Inflammatory macrophage treated with lipopolysaccharide for 4 hours (primary cell): ENCODE results near the gene TSPAN13.

Experiments used
- DNase-seq: peaks from one replicate; pipeline ENCODE4 v3.0.0-alpha.2; 2020

The TSPAN13 gene

DNA sequence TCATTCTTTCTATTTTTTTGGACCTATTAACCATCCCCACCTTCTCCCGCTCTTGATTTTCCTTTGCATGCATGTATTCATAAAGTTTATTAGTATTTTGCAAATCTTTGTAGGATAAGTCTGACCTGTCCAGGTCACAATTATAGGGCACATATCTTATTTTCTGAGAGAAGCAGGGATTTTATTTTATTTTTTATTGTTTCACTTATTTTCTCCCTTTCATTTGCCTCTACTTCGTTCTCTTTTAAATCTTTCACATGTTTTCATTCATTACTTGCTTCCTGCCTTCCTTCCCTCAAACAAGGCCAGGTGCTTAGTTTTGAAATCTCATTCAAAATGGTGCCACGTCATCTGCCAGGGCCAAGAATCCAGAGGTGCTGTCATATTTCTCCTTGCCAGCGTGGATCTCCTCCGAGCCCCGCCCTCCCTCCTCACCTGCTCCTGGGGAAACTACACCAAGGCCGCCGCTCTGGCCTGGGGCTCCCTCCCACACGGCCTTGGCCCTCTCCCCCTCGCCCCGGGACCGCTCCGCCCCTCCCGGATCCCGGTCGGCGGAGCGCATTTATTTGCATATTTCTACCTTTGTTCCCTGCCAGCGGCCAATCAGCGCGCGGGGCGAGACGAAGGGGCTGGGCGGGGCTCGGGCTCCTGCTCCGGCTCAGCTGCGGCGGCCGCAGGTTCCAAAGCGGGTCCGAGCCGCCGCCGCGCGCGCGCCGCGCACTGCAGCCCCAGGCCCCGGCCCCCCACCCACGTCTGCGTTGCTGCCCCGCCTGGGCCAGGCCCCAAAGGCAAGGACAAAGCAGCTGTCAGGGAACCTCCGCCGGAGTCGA is at the start of gene TSPAN13:
Gene TSPAN13 (plus strand): TSS at position 654 of the 830 bp plus-strand sequence. CDS start 213 bp downstream, outside the sequence.
- peak; percentile 39 for DNase-seq

DNA sequence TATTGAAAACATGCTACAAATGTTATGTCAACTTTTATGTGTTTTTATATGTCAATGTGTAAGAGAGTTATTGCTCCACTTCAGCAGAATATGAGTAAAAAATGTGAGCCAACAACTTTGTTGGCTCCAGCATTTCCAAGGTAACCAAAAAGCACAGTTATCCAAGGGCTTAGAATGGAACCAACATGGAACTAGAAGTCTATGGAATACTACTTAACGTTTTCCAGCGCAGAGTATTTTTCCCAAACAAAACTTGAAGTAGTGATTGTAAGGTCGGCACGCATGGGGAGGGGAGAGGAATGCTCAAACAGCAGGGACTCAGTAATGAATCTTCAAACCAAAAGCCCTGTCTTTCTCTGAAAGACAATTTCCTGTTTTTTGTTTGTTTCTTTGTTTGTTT is 45.0 kb upstream of the TSPAN13 start:
- DNase-seq, result no peak

- peak; percentile 62 for DNase-seq
These were observed 44.6 kb upstream of the TSPAN13 start for GRCh38 chr7:16708980-16709379.

GRCh38 chr7:16710651-16711050 is 42.9 kb upstream of the TSPAN13 start:
- no peak for DNase-seq

GRCh38 chr7:16711730-16712129 is 41.8 kb upstream of the TSPAN13 start:
- no peak for DNase-seq

- DNase-seq, result no peak
These were observed 40.6 kb upstream of the TSPAN13 start for GRCh38 chr7:16712916-16713315.

DNA sequence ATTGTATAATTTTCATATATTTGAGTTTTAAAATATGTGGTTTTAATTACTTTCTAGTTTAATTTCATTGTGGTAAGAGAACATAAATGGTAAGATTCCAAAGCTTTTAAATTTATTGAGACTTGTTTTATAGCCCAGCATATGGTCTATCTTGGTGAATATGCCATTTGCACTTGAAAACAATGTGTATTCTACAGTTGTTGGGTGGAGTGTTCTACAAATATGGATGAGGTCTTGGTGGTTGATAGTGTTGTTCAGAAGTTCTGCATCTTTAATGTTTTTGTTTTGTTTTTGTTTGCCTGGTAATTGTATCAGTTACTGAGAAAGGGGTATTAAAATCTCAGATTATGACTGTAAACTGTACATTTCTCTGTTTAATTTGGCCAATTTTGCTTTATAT is 37.6 kb upstream of the TSPAN13 start:
- DNase-seq, result no peak

- no peak for DNase-seq
These were observed 35.4 kb upstream of the TSPAN13 start for GRCh38 chr7:16718111-16718656.

DNA sequence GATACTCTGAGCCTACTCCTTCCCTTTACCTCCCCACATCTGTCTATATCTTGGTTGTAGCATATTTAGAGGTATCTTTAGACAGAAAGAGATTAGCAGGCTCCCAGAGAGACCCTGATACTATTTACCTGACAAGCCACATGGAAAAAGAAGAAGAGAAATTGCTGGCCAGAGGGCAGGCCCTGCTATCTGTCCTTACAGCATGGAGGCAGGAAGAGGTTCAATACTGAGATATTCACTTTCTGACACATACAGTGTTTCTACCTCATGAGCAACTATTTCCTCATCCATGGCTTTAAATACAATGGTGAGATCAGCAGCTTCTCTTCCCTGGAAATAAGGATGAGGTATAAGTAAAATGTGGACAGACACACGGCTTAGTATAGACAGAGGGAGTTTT is 33.9 kb upstream of the TSPAN13 start:
- DNase-seq, result peak; percentile 9

DNA sequence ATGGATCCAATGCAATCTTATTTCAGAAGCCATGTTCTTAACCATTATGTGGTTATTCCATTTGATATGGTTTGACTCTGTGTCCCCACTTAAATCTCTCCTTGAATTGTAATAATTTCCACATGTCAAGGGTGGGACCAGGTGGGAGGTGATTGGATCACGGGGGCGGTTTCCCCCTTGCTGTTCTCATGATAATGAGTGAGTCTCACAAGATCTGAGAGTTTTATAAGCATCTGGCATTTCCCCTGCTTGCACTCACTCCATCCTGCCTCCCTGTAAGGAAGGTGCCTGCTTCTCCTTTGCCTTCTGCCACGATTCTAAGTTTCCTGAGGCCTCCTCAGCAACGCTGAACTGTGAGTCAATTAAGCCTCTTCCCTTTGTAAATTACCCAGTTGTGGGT is 32.0 kb upstream of the TSPAN13 start:
- no peak for DNase-seq

- no peak for DNase-seq
These were observed 29.2 kb upstream of the TSPAN13 start for GRCh38 chr7:16724344-16724743.

GRCh38 chr7:16726189-16726588 is 27.4 kb upstream of the TSPAN13 start:
- no peak for DNase-seq

DNA sequence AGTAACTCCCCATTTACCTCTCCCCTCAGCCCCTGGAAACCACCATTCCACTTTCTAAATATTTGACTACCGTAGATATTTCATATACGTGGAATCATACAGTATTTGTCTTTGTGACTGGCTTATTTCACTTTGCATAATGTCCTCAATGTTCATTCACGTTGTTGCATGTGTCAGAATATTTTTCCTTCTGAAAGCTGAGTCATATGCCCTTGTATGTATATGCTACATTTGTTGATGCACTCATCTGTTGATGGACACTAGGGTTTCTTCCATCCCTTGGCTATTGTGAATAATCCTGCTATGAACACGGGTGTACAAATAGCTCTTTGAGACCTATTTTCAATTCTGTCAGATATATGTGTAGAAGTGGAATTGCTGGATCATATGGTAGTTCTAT is 25.8 kb upstream of the TSPAN13 start:
- DNase-seq, result no peak

GRCh38 chr7:16728811-16729210 is 24.7 kb upstream of the TSPAN13 start:
- DNase-seq, result no peak

- no peak for DNase-seq
These were observed 24.0 kb upstream of the TSPAN13 start for GRCh38 chr7:16729541-16729940.

- peak; percentile 36 for DNase-seq
These were observed 22.6 kb upstream of the TSPAN13 start for GRCh38 chr7:16730937-16731336.

DNA sequence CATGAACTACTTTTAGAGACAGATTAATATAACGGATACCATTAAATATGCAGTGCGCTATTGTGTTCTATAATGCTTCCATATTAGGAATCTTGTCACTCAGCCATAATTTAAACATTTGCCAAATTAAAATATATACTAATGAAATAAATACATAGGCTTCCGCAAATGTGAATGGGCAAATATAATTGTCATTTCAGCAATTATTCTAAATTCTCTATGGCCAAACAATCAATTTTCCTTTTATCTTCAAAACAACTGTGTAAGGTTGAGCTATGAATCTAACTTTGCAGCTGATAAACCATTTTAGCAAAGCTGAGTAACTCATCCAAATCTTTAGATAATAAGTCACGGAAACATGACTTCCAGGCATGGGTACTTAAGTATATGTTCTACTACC is 20.7 kb upstream of the TSPAN13 start:
- no peak for DNase-seq

DNA sequence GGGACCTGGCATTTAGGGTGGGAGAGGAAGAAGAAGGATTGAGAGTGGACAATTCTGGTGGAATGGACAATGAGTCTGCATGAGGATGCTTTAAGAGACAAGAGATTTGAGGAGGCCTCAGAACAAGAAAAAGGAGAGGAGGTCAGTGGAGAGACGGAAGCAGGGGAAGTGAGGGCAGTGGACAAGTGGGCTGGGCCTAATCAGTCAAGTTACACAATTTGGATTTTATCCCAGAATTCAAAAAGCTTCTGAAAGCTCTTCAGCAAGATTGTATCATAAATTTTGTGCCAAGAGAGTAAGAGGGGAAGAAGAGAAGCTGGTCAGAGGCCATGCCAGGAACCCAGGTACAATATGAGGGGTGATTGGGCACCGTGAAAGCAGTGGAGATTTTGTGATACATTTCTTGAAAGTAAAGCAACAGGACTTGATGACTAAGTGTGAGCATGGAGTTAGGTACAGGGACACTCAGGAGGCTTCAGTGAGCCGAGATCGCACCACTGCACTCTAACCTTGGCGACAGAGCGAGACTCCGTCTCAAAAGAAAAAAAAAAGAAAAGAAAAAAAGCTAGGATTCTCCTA is 19.3 kb upstream of the TSPAN13 start:
- DNase-seq, result no peak

GRCh38 chr7:16735020-16735419 is 18.5 kb upstream of the TSPAN13 start:
- DNase-seq, result no peak

GRCh38 chr7:16738011-16738688 is 15.4 kb upstream of the TSPAN13 start:
- no peak for DNase-seq

GRCh38 chr7:16739863-16740622 is 13.5 kb upstream of the TSPAN13 start:
- peak; percentile 43 for DNase-seq

GRCh38 chr7:16740623-16740953 is 13.0 kb upstream of the TSPAN13 start:
- no peak for DNase-seq

DNA sequence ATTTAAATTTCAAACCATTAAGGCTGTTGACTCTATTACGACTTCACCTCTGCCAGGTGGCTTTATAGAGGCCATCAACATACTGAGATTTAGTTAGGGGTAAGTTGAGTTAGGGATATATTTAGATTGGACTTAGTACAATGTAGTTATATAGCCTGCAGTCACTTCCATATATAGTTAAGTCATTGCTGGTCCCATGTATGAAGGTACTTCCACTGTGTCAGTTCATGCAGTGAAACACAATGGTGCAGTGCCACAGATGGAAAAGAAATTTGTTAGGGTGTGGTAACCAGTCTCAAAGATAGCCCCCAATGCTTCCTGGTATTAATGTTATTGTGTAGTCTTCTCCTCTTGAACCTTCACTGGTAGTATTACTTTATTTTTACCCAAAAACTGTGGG is 12.6 kb upstream of the TSPAN13 start:
- DNase-seq, result no peak
